Measurements from ENCODE around the gene TTYH1.

DNA sequence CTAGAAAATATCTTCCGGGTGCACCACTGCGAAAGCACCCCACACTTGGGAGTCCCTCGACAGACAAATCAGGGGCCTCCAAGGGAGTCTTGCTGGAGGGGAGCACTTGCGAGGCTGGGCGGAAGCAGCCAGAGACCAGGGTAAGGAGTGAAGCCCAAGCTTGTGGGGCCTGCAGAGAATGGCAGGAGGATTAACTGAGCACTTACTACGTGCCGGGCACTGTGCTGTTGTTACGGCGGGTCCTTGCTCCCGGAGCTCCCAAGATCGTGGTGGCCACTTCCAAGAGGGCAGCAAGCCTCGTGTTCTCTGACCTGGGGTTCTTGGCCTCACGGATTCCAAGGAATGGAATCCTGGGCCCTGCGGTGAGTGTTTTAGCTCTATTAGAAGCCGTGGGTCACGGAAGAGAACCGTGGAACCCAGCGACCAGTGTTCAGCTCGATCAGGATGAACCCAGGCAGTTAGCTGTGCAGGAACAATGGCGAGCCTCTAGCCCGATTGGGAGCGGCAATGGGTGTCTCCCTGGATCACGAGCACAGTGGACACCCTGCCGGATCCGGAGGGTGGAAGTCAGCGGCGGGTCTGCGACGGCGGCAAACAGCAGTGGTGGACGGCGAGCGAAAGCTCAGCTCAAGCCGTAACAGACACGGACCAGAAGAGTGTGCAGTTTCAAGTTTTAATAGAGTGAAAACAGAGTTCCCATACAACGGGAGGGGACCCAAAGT is 9.6 kb downstream of the TTYH1 start:
- TF ChIP-seq, protein P1, sequence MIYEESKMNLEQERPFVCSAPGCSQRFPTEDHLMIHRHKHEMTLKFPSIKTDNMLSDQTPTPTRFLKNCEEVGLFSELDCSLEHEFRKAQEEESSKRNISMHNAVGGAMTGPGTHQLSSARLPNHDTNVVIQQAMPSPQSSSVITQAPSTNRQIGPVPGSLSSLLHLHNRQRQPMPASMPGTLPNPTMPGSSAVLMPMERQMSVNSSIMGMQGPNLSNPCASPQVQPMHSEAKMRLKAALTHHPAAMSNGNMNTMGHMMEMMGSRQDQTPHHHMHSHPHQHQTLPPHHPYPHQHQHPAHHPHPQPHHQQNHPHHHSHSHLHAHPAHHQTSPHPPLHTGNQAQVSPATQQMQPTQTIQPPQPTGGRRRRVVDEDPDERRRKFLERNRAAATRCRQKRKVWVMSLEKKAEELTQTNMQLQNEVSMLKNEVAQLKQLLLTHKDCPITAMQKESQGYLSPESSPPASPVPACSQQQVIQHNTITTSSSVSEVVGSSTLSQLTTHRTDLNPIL (CRISPR knock-in tag; IDR thresholded peaks at IDR 0.05; ENCODE audit: low read depth), result no peak
- TF ChIP-seq CSDC2 (CRISPR knock-in tag; IDR thresholded peaks at IDR 0.05) (no peak), ZFP3 (CRISPR knock-in tag; IDR thresholded peaks at IDR 0.05) (no peak), ZFP30 (CRISPR knock-in tag; IDR thresholded peaks at IDR 0.05) (no peak), ZNF70 (CRISPR knock-in tag; IDR thresholded peaks at IDR 0.05) (no peak), GLIS3 (CRISPR knock-in tag; IDR thresholded peaks at IDR 0.05) (no peak), SNAI2 (CRISPR knock-in tag; IDR thresholded peaks at IDR 0.05) (no peak)
- TF ChIP-seq, protein P2, sequence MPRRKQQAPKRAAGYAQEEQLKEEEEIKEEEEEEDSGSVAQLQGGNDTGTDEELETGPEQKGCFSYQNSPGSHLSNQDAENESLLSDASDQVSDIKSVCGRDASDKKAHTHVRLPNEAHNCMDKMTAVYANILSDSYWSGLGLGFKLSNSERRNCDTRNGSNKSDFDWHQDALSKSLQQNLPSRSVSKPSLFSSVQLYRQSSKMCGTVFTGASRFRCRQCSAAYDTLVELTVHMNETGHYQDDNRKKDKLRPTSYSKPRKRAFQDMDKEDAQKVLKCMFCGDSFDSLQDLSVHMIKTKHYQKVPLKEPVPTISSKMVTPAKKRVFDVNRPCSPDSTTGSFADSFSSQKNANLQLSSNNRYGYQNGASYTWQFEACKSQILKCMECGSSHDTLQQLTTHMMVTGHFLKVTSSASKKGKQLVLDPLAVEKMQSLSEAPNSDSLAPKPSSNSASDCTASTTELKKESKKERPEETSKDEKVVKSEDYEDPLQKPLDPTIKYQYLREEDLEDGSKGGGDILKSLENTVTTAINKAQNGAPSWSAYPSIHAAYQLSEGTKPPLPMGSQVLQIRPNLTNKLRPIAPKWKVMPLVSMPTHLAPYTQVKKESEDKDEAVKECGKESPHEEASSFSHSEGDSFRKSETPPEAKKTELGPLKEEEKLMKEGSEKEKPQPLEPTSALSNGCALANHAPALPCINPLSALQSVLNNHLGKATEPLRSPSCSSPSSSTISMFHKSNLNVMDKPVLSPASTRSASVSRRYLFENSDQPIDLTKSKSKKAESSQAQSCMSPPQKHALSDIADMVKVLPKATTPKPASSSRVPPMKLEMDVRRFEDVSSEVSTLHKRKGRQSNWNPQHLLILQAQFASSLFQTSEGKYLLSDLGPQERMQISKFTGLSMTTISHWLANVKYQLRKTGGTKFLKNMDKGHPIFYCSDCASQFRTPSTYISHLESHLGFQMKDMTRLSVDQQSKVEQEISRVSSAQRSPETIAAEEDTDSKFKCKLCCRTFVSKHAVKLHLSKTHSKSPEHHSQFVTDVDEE (CRISPR knock-in tag; IDR thresholded peaks at IDR 0.05), result no peak
- TF ChIP-seq, protein P3, sequence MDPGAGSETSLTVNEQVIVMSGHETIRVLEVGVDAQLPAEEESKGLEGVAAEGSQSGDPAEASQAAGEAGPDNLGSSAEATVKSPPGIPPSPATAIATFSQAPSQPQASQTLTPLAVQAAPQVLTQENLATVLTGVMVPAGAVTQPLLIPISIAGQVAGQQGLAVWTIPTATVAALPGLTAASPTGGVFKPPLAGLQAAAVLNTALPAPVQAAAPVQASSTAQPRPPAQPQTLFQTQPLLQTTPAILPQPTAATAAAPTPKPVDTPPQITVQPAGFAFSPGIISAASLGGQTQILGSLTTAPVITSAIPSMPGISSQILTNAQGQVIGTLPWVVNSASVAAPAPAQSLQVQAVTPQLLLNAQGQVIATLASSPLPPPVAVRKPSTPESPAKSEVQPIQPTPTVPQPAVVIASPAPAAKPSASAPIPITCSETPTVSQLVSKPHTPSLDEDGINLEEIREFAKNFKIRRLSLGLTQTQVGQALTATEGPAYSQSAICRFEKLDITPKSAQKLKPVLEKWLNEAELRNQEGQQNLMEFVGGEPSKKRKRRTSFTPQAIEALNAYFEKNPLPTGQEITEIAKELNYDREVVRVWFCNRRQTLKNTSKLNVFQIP (CRISPR knock-in tag; IDR thresholded peaks at IDR 0.05; ENCODE audit: borderline replicate concordance, low read depth), result no peak
- TF ChIP-seq, protein P4, sequence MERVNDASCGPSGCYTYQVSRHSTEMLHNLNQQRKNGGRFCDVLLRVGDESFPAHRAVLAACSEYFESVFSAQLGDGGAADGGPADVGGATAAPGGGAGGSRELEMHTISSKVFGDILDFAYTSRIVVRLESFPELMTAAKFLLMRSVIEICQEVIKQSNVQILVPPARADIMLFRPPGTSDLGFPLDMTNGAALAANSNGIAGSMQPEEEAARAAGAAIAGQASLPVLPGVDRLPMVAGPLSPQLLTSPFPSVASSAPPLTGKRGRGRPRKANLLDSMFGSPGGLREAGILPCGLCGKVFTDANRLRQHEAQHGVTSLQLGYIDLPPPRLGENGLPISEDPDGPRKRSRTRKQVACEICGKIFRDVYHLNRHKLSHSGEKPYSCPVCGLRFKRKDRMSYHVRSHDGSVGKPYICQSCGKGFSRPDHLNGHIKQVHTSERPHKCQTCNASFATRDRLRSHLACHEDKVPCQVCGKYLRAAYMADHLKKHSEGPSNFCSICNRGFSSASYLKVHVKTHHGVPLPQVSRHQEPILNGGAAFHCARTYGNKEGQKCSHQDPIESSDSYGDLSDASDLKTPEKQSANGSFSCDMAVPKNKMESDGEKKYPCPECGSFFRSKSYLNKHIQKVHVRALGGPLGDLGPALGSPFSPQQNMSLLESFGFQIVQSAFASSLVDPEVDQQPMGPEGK (CRISPR knock-in tag; IDR thresholded peaks at IDR 0.05; ENCODE audit: borderline replicate concordance), result no peak
